Peyer's patch (tissue), 4 donors: ENCODE data around the gene ABL1. TPM values are rescaled to one million over a fixed set of nuclear protein-coding genes. Genes with fewer than 3 reads are reported as not detected.

ENCODE experiments used
- DNase-seq, 3 donors: peaks; one replicate each; pipeline ENCODE4 v3.0.0-alpha.2; 2017 to 2019
- H3K27ac ChIP-seq, 4 donors: fragments of 200-600 bp; sonication (generic); one replicate each; pipeline ENCODE4 v1.5.1; 2016 to 2019
- H3K27me3 ChIP-seq, 2 donors: fragments of 200-600 bp; sonication (generic); one replicate each; pipeline ENCODE4 v1.5.1; 2019
- H3K36me3 ChIP-seq, 3 donors: fragments of 200-600 bp; sonication (generic); one replicate each; pipeline ENCODE4 v1.5.1; 2016 to 2019
- H3K4me1 ChIP-seq, 4 donors: fragments of 200-600 bp; sonication (generic); one replicate each; pipeline ENCODE4 v1.5.1; 2016 to 2019
- H3K4me3 ChIP-seq, 4 donors: fragments of 200-600 bp; sonication (generic); 1 replicate in 3 of 4; 2 replicates in 1 of 4; pipeline ENCODE4 v1.5.1; 2016 to 2019; ENCODE audit warnings: mild to moderate bottlenecking in 1 of 4
- H3K9me3 ChIP-seq, 4 donors: fragments of 200-600 bp; sonication (generic); one replicate each; pipeline ENCODE4 v1.5.1; 2016 to 2019; ENCODE audit warnings: mild to moderate bottlenecking in 1 of 4
- POLR2A ChIP-seq, 2 donors: fragments of 450-650 bp; IDR thresholded peaks; one replicate each; pipeline ENCODE4 v1.5.1; 2017; ENCODE audit warnings: antibody characterized with exemption in 2 of 2, mild to moderate bottlenecking in 2 of 2, moderate library complexity in 2 of 2
- total RNA-seq, 4 donors: library from RNA; depleted of rRNA; stranded (reverse); fragments of >200 nt; gene quantifications; one replicate each; pipeline ENCODE4 v1.1.0, GENCODE V29; 2016
- TF ChIP-seq, protein P1 (sequence below), 6 experiments: fragments of 450-650 bp in 4 of 6; fragments of 200-600 bp in 2 of 6; sonication (generic) in 1 of 6; IDR thresholded peaks; one replicate each; pipeline ENCODE4 v1.5.1; 2017 to 2019; ENCODE audit warnings: antibody characterized with exemption in 6 of 6, mild to moderate bottlenecking in 3 of 6, moderate library complexity in 1 of 6

ABL1 gene
- total RNA-seq, 4 donors from 2014 or later = 43.6 to 85.8 (median 67.4) TPM

DNA sequence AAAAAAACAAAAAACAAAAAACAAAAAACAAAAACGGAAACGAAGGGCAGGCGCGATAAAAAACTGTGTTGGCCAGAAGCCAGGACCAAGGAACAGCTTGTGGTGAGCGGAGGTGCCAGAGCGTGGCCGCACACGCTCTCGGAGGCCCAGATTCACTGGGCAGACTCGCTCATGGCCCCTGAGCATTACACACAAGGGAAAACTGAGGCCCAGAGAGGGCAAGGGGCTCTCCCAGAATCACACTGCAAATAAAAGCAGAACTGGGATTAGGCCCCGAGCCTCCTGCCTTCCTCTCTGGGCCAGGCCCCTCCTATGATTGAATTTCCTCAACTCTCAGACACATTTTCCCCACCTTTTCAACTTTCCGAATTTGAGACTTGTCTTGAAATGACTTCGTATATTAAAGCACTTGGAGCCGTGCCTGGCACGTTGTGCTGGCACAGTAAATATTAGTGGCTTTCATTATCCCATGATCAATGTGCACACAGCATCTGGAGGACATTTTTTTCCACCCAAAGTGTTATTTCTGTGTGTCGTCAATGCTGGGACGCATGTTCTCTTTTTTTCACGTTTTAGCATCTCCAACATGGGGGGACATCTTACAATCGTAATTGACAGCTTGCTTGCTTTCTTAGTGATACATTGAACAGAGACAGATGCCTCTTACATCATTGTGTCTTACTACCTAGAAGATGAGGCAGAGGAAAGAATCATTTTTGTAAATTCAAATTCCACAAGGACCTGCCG lies 96.6 kb downstream of the ABL1 start:
- H3K36me3 ChIP-seq = no peaks in the 10 kb centered on the region
- no peak for TF ChIP-seq POLR2A (IDR thresholded peaks at IDR 0.05)
- TF ChIP-seq, protein P1, sequence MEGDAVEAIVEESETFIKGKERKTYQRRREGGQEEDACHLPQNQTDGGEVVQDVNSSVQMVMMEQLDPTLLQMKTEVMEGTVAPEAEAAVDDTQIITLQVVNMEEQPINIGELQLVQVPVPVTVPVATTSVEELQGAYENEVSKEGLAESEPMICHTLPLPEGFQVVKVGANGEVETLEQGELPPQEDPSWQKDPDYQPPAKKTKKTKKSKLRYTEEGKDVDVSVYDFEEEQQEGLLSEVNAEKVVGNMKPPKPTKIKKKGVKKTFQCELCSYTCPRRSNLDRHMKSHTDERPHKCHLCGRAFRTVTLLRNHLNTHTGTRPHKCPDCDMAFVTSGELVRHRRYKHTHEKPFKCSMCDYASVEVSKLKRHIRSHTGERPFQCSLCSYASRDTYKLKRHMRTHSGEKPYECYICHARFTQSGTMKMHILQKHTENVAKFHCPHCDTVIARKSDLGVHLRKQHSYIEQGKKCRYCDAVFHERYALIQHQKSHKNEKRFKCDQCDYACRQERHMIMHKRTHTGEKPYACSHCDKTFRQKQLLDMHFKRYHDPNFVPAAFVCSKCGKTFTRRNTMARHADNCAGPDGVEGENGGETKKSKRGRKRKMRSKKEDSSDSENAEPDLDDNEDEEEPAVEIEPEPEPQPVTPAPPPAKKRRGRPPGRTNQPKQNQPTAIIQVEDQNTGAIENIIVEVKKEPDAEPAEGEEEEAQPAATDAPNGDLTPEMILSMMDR (IDR thresholded peaks at IDR 0.05) = no peak
- peaks cover 0 to 16% (median 0%) of the 10 kb centered on the region in 4 donors for H3K4me1 ChIP-seq
- H3K9me3 ChIP-seq = no peaks in the 10 kb centered on the region
- peaks cover 0 to 16% of the 10 kb centered on the region in 2 donors for H3K27me3 ChIP-seq
- H3K27ac ChIP-seq = no peak overlapping the region
- no peak overlapping the region for H3K4me3 ChIP-seq
- DNase-seq = peak in 1 of 3 donors; percentile 21

DNA sequence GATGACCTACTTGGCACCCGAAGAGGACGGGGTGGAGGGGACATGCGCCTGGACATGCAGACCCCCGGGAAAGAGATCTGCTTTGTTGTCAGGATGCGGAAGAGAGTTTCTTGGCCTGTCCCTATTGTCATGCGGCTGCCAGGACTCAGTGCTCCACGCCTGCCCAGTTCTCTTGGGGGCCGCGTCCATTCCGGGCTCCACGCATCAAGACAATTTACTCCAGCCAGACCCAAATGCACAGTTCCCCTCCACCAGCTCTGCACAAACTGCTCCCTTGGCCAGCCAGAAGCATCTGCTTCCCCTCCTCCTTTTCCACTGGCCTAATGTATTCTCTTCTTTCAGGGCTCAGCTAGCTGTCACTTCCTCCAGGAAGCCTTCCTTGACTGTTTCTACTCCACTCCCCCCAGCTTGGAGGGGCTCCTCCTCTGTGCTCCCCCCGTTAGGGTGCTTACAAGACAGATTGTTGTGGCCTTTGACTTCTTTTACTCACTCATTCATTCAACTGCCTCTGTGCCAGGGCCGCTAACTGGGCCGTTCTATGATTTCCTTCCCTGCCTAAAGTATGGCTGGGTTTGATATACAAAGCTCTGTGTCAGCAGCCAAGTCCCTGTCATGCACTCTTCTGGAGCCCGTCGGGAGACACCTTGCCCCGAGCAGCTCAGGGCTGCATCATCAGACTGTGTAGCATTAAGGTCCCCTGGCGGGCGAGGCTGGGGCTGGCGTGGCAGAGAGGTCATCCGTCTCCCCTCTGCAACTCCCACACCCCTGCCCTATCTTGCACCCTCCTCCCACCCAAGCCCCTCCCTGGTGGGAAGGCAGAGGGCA lies 97.4 kb downstream of the ABL1 start:
- DNase-seq = no peak
- no peak for TF ChIP-seq POLR2A (IDR thresholded peaks at IDR 0.05)
- TF ChIP-seq, protein P1 (IDR thresholded peaks at IDR 0.05) = no peak
- no peak overlapping the region for H3K27ac ChIP-seq
- H3K9me3 ChIP-seq = no peaks in the 10 kb centered on the region
- no peak overlapping the region for H3K4me3 ChIP-seq
- H3K27me3 ChIP-seq = peaks cover 0 to 16% of the 10 kb centered on the region in 2 donors
- H3K4me1 ChIP-seq = peaks cover 0 to 16% (median 0%) of the 10 kb centered on the region in 4 donors
- no peaks in the 10 kb centered on the region for H3K36me3 ChIP-seq

DNA sequence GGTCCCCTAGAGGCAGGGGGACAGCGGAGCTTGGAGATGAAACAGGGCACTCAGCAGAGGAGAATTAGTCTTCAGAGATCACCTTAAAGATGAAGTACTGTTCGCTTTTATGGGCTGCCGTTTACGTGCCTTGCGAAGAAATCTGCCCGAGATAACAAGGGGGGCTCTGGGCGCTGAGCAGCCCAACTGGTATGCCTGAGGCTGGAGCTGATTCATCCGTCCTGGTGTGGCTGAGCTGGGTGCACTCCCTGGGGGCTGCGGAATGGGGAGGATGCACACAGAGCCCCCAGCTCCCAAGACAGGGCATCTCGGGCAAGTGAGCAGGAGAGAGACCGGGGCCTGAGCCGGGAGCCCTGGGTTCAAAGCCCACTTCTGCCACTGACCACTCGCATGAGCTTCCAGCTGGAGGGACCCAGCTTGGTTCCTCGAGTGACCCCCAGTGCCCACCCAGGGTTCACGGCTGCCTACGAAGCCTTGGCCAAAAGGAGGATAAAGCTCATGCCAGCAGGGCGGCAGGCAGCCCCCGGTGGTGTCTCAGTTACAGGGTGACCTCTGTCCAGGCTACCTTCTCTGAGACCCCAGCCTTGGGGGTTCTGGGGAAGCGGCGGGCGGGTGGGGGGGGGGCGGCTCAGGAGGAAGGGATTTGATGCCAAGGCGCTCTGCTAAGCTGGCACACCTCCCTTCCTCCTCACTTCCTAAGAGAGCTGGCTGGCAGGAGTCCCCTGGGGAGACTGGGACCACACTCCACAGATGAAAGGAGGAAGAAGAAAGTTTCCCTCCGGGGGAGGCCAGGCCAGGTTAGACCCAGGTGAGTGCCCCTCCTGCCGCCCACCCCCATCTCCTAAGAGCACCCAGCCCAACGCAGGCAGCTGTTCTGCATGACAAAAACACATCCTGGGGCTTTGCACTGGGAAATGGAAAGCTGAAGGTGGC lies 98.3 kb downstream of the ABL1 start:
- no peak for DNase-seq
- Histone ChIP-seq H3K36me3 (no peaks in the 10 kb centered on the region), H3K27me3 (peaks cover 0 to 22% of the 10 kb centered on the region in 2 donors), H3K27ac (no peak overlapping the region), H3K9me3 (no peaks in the 10 kb centered on the region), H3K4me3 (no peak overlapping the region), H3K4me1 (peaks cover 0 to 22% (median 1%) of the 10 kb centered on the region in 4 donors)
- TF ChIP-seq, protein P1 (IDR thresholded peaks at IDR 0.05) = no peak
- TF ChIP-seq POLR2A (IDR thresholded peaks at IDR 0.05) = no peak

DNA sequence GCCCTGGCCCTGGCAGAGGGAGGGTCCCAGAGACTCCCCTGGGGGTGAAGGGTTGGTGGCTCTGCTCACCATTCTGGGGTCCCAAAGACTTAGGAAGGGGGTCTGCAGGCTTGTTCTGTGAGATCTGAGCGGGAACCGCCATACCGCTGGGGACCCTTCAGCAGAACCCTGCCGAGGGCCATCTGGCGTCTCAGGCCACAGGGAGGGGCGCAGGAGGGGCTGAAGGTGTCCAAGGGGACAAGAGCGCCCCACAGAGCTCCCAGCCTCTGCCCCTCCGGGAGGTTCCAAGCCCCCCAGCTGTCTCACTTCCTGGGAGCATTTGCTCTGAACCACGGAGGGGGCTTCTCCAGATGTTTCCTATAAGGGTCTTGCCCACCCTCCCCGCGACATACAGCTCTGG lies 99.2 kb downstream of the ABL1 start:
- Histone ChIP-seq H3K4me1 (peaks cover 0 to 29% (median 6%) of the 10 kb centered on the region in 4 donors), H3K27ac (no peak overlapping the region), H3K9me3 (no peaks in the 10 kb centered on the region), H3K27me3 (peaks cover 0 to 28% of the 10 kb centered on the region in 2 donors), H3K36me3 (no peaks in the 10 kb centered on the region), H3K4me3 (no peak overlapping the region)
- DNase-seq = no peak
- TF ChIP-seq, protein P1 (IDR thresholded peaks at IDR 0.05) = no peak
- TF ChIP-seq POLR2A (IDR thresholded peaks at IDR 0.05) = no peak
